GM21723 (cell line): ENCODE results near the gene CDK19.
"Not testable (repeated sequence)": the region's sequence is repeated elsewhere in the genome, so short reads cannot be mapped to it uniquely, and the experiment has no call there.

Experiments
- ATAC-seq: cut with Tn5 transposase; IDR thresholded peaks from one replicate; pipeline ENCODE4 v1.9.1; 2021; ENCODE audit warnings: mild to moderate bottlenecking, moderate library complexity; ENCODE audit not compliant: unreplicated experiment

The CDK19 gene

DNA sequence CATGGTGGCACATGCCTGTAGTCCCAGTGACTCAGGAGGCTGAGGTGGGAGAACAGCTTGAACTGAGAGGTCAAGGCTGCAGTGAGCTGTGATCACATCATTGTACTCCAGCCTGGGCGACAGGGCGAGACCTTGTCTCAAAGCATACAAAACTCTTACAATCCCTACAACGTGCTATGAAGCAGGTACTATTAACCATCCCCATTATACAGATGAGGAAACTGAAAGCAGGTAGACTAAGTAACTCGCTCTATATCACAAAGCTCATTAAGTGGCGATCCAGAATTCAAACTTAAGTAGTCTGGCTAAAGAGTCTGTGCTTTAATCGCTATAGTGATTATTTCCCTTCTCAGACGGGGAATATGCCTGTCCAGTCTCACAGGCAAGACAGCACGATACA lies 54.7 kb downstream of the CDK19 start:
- ATAC-seq, result no peak

DNA sequence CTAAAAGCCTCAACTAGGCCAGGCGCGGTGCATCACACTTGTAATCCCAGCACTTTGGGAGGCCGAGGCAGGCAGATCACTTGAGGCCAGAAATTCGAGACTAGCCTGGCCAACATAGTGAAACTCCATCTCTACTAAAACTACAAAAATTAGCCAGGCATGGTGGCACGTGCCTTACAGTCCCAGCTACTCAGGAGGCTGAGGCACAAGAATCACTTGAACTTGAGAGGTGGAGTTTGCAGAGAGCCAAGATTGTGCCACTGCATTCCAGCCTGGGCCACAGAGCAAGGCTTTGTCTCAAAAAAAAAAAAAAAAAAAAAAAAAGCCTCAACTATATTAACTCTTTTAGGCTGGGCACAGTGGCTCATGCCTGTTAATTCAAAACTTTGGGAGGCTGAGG lies 55.2 kb downstream of the CDK19 start:
- ATAC-seq, result not testable (repeated sequence)

DNA sequence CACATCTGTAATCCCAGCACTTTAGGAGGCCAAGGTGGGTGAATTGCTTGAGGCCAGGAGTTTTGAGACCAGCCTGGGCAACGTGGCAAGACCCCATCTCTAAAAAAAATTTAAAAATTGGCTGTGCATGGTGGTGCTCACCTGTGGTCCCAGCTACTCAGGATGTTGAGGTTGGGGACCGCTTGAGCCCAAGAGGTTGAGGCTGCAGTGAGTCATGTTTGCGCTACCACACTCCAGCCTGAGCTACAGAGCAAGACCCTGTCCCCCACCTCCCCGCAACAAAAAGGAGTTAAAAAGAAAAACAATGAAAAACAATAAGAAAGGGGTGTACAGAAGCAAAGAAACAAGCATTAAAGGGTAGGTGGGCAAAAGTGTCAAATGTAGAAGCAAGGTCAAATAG lies 57.3 kb downstream of the CDK19 start:
- no peak for ATAC-seq

DNA sequence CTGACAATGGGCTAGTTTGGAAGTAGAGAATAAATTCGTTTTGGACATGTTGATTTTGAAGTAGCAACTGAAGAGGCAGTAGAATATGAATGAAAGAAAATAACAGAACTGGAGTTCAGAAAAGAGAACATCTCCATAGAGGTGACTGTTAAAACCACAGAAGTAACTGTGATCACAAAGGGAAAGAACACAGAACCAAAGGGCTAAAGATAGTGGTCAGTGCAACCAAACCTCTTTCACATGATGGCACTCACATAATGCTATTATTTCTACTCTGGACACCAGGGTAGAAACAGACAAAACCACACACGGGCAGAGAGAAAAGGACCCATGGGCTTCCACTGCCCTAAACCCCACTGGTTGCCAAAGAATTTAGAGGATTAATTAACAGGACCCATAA lies 58.5 kb downstream of the CDK19 start:
- ATAC-seq, result peak; percentile 77

DNA sequence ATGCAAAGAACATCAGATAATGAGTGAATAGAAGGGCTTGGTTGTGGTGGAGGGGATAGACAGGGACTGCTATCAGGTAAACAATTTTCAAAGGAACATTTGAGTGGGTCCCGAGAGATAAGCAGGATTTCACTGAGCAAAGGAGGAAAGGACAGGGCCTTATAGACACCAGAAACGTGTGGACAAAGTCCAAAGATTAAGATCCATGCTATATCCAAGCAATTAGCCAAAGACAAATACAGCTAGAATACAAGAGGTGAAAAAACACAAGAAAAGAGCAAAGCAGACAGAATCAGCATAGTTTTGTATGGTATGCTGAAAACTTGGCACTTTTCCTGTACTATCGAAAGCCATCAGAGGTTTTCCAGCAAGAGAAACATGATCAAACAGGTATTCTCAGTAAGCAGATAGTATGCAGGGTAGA lies 59.8 kb downstream of the CDK19 start:
- no peak for ATAC-seq

DNA sequence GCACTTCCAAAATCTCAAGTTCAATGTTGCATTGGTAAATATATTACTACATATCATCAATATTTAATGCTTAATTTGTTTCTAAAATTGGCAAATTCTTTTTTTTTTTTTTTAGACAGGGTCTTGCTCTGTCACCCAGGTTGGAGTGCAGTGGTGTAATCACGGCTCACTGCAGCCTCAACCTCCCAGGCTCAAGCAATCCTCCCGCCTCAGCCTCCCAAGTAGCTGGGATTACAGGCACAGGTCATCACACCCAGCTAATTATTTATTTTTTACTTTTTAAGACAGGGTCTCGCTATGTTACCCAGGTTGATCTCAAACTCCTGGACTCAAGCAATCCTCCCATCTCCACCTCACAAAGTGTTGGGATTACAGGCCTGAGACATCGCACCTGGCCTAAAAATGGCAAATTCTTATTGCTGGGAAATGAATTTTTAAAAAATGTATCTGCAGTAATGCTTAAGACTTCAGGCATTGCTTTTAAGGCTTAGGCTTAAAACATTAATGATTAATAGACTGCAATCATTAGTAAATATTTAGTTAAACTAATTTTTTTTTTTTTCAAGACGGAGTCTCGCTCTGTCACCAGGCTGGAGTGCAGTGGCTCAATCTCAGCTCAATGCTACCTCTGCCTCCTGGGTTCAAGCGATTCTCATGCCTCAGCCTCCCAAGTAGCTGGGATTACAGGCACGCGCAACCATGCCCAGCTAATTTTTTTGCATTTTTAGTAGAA lies 61.2 kb downstream of the CDK19 start:
- not testable (repeated sequence) for ATAC-seq

DNA sequence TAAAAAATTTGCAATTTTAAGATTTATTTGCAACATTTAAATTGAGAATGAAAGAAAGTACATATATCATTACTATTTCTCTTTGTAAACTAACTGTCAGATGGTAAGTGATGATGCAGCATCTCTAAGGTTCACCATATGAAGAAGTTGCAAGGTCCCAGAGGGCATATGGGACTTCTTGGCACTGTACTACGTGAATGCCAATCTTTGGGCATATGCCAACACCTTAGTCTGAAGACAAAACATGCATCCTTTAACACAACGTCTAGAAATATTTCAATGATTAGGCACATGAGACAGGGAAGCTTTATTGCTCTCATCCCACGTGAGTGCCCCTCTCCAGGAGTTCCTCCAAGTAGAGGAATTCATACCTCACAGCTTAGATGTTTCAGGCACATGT lies 66.8 kb downstream of the CDK19 start:
- no peak for ATAC-seq

DNA sequence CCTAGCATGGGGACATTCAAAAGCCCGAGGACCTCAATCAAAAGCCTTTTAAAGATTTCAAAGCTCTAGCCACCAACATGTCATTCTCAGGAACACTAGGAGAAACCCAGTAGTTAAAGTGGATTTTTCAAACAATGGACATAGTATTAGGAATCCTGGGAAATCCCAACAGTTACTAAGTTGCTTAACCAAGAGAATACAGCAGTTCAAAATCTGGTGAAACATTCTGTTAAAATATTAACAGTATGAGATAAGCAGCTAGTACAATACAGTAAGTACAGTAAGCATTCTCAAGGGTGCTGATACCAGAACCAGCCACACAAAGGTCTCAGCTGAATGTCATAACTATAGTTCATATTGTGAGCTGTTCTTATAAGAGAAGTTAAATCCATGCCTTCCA lies 68.6 kb downstream of the CDK19 start:
- no peak for ATAC-seq

DNA sequence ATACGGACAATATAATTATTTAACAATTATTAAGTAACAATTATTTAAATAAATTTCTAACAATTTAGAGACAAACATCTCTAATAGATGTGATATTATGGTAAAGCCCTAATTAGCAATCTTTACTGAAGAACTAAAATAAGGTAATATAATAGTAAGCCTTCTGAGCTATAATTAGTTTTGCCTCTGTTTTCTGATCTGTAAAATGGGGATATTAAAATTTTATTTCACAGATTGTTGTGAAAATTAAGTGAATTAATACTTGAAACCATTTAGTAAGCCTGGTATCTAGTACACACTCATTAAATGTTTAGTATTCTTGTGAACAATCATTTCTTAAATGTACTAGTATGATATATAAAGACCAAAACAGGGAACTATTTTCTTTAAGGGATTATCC lies 70.3 kb downstream of the CDK19 start:
- ATAC-seq, result no peak

DNA sequence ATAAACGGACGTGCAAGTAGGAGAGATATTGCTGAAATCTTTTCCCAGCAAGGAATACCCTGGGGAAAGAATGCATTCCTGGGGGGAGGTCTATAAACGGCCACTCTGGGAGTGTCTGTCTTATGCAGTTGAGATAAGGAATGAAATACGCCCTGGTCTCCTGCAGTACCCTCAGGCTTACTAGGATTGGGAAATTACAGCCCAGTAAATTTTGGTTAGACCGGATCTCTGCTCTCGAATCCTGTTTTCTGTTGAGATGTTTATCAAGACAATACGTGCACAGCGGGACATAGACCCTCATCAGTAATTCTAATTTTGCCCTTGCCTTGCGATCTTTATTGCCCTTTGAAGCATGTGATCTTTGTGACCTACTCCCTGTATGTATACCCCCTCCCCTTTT lies 72.7 kb downstream of the CDK19 start:
- ATAC-seq, result not testable (repeated sequence)

DNA sequence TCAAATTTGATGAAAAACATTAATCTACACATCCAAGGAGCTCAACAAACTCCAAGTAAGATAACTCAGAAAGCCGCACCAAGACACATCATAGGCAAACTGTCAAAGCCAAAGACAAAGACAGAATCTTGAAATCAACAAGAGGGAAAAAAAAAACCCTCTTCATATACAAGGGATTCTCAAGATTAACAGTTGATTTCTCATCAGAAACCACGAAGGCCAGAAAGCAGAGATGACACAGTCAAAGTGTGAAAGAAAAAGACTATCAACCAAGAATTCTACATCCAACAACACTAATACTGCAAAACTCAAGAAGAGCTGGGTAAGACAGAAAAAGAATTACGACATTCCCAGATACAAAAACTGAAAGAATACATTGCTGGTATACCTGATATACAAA lies 73.8 kb downstream of the CDK19 start:
- ATAC-seq, result no peak

DNA sequence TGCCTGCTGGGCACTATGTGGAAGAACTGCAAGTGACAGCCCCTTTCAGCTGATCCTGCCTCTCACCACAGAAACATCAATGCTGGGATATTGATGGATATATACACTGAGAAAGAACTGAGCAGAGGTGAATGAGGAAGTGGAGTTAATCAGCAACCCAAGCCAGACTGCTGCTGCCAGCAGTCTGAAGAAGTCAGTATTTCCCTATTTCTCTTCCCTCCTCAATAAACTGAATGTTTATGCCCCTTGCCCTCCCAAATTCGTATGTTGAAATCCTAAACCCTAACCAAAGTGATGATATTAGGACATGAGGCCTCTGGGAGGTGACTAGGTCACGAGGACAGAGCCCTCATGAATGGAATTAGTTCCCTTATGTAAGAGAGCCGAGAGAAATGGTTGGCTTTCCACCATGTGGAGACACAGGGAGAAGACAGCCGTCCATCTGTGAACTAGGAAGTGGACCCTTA lies 76.3 kb downstream of the CDK19 start:
- no peak for ATAC-seq

DNA sequence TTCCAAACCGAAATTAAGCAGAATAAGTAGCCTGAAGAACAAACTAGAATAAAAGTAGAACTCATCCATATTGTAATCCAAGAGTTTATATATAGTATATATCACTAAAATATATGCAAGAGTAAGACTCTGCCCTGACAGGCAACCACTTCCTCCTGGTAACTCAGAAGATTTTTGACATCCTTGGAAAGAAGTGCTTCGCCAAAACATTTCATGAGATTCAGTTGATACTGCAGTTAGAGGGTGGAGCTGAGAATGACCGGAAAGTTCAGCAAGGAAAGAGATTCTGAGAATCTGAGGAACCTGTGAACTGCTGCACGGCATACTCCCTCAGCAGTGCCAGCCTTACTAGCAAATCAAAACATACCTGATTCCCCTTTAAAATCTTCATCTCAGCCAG lies 79.6 kb downstream of the CDK19 start:
- no peak for ATAC-seq

DNA sequence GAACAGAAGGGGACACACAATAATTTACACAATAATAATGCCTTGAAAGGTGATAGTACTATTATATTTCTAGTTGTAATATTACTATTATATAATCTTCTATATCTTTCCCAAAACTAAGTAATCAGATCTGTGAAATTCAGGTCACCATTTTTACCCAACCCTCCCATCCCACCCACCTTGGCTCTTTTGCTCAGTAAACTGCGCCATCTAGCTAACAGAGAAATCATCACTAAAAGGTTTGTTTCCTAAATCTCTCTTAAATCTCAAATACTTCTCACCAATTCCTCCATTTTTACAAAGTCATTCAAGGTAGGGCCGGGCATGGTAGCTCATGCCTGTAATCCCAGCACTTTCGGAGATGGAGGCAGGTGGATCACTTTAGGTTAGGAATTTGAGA lies 83.4 kb downstream of the CDK19 start:
- no peak for ATAC-seq

DNA sequence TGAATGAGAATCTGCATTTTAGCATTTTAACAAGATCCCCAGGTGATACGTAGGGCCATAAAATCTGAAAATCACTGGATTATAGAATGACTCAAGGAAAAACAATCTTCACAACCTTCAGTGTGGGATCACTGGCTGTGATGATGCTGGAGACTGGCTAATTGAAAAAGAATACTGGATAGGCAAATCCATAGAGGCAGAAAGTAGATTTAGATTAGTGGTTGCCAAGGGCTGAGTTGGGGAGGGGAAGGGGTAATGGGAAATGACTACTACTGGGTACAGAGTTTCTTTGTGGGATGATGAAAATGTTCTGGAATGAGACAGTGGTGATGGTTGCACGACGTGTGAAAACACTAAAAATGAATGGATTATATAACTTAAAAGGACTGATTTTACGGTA lies 84.1 kb downstream of the CDK19 start:
- ATAC-seq, result no peak

DNA sequence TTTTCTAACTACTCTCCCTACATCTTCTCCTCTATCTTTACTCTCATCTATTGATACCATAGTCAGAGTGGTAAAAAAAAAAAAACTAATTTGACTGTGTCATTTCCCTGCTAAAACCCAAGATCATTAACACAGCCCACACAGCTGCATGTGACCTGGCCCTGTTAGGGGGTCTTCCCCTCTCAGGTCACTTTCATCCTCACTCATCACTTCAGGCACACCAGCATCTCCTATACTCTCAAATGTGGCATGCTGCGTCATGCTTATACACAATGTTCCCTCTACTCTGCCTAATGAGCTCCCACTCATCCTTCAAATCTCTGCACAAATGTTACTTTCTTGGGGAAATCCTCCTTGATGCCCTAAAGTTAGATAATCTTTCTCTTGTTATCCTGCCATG lies 86.8 kb downstream of the CDK19 start:
- peak; percentile 56 for ATAC-seq

DNA sequence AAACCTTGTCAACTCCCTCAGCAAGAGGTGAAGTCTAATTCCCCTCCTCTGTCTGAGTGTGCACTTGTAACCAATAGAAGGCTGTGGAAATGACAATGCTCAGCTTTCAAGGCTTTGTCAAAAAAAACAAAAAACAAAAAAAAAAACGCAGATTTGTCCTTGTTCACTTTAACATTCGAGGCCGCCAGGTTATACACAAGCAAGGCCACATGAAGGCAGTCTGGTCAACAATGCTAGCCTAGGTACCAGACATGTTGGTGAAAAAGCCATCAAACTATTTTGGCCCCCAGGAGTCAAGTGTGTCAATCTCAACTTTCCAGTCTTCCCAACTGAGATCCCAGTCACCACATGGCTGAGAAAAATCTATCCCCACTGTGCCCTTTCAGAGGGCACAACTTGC lies 92.3 kb downstream of the CDK19 start:
- no peak for ATAC-seq

DNA sequence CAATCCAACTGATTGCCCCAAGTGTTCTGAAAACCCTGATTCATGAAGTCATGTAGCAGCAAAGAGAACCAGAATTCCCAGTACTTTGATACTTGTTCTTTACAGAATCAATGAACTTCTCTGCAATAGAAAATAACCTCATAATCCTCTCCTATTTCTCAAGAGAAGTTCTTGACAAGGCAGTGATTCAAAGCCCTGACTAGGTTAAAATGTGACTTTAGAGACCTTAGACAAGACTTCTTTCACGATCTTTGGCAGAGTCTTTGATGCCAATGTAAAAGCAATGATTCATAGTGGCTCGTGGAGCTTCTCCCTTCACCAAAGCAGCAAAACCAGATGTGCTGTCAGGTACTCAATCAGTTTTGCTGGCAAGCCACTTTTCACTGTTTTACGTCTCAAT lies 95.2 kb downstream of the CDK19 start:
- no peak for ATAC-seq

DNA sequence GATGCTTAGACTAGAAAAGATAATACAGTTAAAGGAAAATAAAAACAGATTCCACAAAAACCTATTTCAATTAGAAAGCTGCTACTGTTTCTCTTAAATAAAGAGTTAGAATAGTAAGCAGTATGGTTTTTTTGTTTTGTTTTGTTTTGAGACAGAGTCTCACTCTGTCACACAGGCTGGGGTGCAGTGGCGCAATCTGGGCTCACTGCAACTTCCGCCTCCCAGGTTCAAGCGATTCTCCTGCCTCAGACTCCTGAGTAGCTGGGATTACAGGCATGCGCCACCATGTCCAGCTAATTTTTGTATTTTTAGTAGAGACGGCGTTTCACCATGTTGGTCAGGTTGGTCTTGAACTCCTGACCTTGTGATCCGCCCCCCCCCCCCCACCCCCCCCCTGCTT lies 95.7 kb downstream of the CDK19 start:
- ATAC-seq, result not testable (repeated sequence)

DNA sequence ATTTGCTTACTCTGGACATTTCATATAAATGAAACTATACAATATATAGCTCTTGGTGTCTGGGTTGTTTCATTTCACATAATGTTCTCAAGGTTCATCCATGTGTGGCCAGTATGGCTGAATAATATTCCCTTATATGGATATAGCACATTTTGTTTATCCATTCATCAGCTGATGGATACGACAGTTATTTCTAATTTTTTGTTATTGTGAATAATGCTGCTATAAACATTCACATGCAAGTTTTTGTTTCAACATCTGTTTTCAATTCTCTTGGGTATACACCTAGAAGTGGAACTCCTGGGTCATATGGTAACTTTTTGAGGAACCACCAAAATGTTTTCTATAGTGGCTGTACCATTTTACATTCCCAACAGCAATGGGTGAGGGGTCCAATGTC lies 101.1 kb downstream of the CDK19 start:
- ATAC-seq, result no peak

DNA sequence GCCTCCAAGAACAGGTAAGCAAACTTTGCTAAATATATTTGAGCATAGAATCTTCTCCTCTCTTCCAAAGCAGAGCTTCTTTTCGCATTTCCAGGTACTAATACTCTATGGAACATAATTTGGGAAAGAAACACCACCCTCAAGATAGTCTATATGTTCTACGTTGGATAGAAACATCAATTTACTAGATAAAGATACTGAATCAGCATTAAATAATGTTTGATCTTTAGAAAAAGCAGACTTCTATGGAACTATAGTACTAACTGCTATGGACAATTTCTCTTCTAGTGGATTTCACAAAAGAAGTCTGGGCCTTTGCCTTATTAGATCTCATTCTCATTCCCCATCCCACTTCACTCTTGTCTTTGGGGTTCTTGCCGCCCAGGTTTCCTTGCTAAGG lies 103.0 kb downstream of the CDK19 start:
- ATAC-seq, result no peak

DNA sequence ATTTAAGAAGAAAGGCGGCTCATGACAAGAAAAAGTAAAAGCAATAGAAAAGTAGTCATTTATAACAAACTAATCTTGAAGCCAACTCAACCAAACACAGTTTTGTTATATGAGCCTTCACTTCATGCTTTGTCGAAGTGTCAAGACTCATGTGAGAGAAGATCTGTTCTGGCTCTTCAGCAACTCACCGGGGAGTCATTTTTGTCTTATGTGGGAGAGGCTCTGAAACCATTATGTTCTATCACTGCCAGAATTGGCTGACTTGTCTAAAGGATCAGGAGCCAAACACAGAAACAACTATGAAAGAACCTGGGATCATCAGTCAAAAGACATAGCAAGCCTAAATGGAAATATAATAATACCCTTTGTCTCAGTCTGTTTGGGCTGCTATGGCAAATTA lies 105.2 kb downstream of the CDK19 start:
- no peak for ATAC-seq

DNA sequence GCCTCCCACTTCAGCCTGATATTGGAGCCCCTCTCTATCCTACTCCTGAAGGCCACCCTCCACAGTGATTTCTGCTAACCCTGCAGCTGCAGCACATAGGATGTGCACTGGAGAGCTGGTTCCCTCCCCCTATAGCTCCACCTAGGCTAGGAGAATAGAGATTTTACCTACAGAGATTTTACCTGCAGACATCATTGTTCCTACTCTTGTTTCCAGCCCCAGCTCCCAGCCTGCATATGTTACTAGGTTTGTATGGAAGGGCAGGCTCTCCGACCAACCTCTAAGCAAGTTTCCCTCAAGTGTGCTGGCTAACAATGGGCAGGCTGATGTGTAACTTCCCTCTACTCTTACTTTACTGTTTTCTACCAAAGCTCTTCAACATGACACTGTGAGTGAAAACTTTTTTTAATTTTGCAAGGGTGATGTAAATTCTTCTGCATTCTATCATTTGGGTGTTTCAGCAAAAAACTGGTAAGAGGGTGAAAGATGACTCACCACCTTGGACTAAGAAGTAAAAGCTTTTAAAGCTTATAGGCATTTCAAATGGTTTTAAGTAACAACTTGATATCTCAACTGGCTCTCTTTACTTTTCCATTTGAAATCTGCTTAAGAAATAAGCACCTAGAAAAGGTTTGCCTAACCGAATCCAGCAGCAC lies 106.8 kb downstream of the CDK19 start:
- no peak for ATAC-seq
